Endodermal cell (in vitro differentiated cells): Measurements from ENCODE around the gene PPP1R15A. TPM values are rescaled to one million over a fixed set of nuclear protein-coding genes. Genes with fewer than 3 reads are reported as not detected.
"Not testable (repeated sequence)": the region's sequence is repeated elsewhere in the genome, so short reads cannot be mapped to it uniquely, and the experiment has no call there.

Experiments used
- DNase-seq: peaks from one replicate; pipeline ENCODE4 v3.0.0-alpha.2; 2017
- H3K27ac ChIP-seq: 2 replicates; pipeline ENCODE4 v1.5.1; 2013; ENCODE audit warnings: mild to moderate bottlenecking, low read depth, low read length, moderate library complexity
- H3K27me3 ChIP-seq: 2 replicates; pipeline ENCODE4 v1.6.1; 2013; ENCODE audit warnings: mild to moderate bottlenecking, low read length, moderate library complexity; ENCODE audit not compliant: insufficient read depth, control insufficient read depth, poor library complexity, severe bottlenecking
- H3K36me3 ChIP-seq: 2 replicates; pipeline ENCODE4 v1.7.0; 2013; ENCODE audit warnings: mild to moderate bottlenecking, low read length, moderate library complexity; ENCODE audit not compliant: control insufficient read depth, insufficient read depth
- H3K4me1 ChIP-seq: one replicate; pipeline ENCODE4 v1.7.0; 2013; ENCODE audit warnings: low read length; ENCODE audit not compliant: control insufficient read depth, insufficient read depth
- H3K4me3 ChIP-seq: 2 replicates; pipeline ENCODE4 v1.5.1; 2013; ENCODE audit warnings: mild to moderate bottlenecking, low read length, moderate library complexity
- H3K9ac ChIP-seq: 2 replicates; pipeline ENCODE4 v1.6.1; 2013; ENCODE audit warnings: mild to moderate bottlenecking, low read length, moderate library complexity; ENCODE audit not compliant: poor library complexity, severe bottlenecking; ENCODE audit errors: extremely low read depth
- H3K9me3 ChIP-seq: 2 replicates; pipeline ENCODE4 v1.6.1; 2013; ENCODE audit warnings: mild to moderate bottlenecking, low read length, moderate library complexity; ENCODE audit not compliant: control insufficient read depth
- H3K27ac Mint-ChIP-seq: 2 replicates; pipeline ENCODE4 v1.8.0; 2020; ENCODE audit warnings: mixed read lengths
- H3K27me3 Mint-ChIP-seq: 2 replicates; pipeline ENCODE4 v1.8.0; 2021; ENCODE audit warnings: mild to moderate bottlenecking, mixed read lengths; ENCODE audit not compliant: insufficient read depth
- H3K36me3 Mint-ChIP-seq: 2 replicates; pipeline ENCODE4 v1.8.0; 2020; ENCODE audit warnings: low read depth, mixed read lengths
- H3K4me1 Mint-ChIP-seq: 2 replicates; pipeline ENCODE4 v1.8.0; 2020; ENCODE audit warnings: mixed read lengths
- H3K4me3 Mint-ChIP-seq: 2 replicates; pipeline ENCODE4 v1.8.0; 2020; ENCODE audit warnings: mild to moderate bottlenecking, moderate library complexity, mixed read lengths
- H3K9me3 Mint-ChIP-seq: 2 replicates; pipeline ENCODE4 v1.8.0; 2020; ENCODE audit warnings: mild to moderate bottlenecking, mixed read lengths
- CTCF ChIP-seq: fragments of 200-600 bp; sonication (generic); conservative IDR thresholded peaks from 2 replicates; pipeline ENCODE4 v1.5.0; 2021; ENCODE audit warnings: antibody characterized with exemption, mild to moderate bottlenecking
- WGBS, 2 experiments: methylation state at CpG; one replicate each; pipeline versions ENCODE4 v1.1.5 to v1.1.7; 2013; ENCODE audit warnings: missing lambda C conversion rate in 2 of 2, mixed read lengths in 1 of 2; ENCODE audit not compliant: insufficient coverage in 1 of 2, insufficient read length in 1 of 2; 5-methylcytosine and 5-hydroxymethylcytosine counted together
- total RNA-seq, 2 donors: library from RNA; stranded (reverse); fragmentation: NEBNext Ultra II Directional in 1 of 2; extraction: Animal tissue kit (Norgen Biotek cat#: 25700) in 1 of 2; gene quantifications; 2 replicates in 1 of 2; 3 replicates in 1 of 2; pipeline ENCODE4 v1.2.1, GENCODE V29; 2021

PPP1R15A gene
- total RNA-seq, 2 donors from 2014 or later, result 41.5 to 45.0 TPM

DNA sequence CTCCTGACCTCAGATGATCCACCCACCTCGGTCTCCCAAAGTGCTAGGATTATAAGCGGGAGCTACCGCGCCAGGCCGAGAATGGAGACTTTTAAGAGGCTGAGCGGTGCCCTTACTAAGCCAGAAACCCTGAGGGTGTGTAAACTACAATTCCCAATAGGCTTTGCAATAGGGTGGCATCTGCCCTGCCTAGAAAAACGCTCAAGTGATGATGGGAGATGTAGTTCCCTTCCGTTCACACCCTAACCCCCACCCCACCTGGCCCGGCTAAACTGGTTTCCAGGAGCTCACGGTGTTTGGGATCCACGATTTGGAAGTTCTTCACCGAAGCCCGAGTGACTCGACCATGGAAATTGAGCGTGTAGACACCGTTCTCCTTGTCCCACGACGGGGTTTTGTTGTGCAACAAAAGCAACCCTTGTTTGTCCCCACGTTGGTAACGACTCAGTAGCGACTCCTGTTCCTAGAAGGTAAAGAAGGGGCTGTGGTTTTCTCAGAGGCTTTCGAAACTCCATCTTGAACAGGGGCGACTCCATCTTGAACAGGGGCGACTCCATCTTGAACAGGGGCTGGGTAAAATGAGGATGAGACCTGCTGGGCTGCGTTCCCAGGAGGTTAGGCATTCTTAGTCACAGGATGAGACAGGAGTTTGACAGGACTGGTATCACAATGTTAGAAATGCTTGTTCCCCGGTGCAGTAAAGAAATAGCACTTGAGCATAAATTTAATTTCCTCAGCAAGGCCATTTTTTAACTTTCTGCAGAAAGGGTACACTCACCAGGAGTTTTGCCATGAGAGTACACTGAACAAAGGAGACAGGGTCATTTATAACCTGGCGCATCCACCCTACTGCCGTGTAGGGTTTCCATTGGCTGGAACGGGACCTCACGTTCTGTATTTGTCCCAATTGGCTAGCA is 9.8 kb downstream of the PPP1R15A start:
- TF ChIP-seq CTCF, result no peak
- Mint-ChIP-seq H3K36me3 (peaks cover 18% of the 10 kb centered on the region), H3K9me3 (peaks cover 2% of the 10 kb centered on the region), H3K4me1 (peaks cover 6% of the 10 kb centered on the region), H3K27me3 (no peaks in the 10 kb centered on the region), H3K4me3 (no peak overlapping the region), H3K27ac (no peak overlapping the region)
- H3K36me3 ChIP-seq, result peaks cover 3% of the 10 kb centered on the region
- no peak overlapping the region for H3K4me3 ChIP-seq
- H3K27me3 ChIP-seq, result no peaks in the 10 kb centered on the region
- 86 to 89% methylated on average over 26 to 29 of the region's 30 CpGs for WGBS, 2 experiments
- no peaks in the 10 kb centered on the region for H3K4me1 ChIP-seq
- no peak overlapping the region for H3K27ac ChIP-seq
- DNase-seq, result peak; percentile 83
- peaks cover 8% of the 10 kb centered on the region for H3K9me3 ChIP-seq
- no peak overlapping the region for H3K9ac ChIP-seq

DNA sequence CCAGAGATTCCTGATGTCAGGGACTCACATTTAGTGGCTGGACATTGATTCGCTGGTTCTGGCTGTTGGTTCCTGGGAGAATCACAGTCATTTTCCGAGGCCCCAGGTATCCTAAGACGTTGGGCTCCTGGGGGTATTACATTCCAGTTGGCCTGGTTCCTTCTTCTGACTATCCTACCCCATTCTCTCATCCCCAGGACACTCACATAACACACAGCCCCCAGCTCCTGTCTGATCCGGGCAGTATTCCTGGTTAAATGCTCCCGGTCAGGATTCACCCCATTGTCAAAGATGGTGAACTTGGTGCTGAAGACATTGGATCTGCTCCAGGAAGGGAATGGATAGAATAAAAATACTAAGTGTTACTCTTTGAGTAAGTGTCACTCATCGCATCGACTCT is 11.5 kb downstream of the PPP1R15A start:
- Mint-ChIP-seq H3K4me1 (peaks cover 6% of the 10 kb centered on the region), H3K27ac (no peak overlapping the region), H3K4me3 (no peak overlapping the region), H3K9me3 (peaks cover 2% of the 10 kb centered on the region), H3K36me3 (peaks cover 2% of the 10 kb centered on the region), H3K27me3 (no peaks in the 10 kb centered on the region)
- H3K4me3 ChIP-seq, result no peak overlapping the region
- no peaks in the 10 kb centered on the region for H3K4me1 ChIP-seq
- TF ChIP-seq CTCF, result no peak
- no peaks in the 10 kb centered on the region for H3K36me3 ChIP-seq
- H3K27me3 ChIP-seq, result no peaks in the 10 kb centered on the region
- no peak overlapping the region for H3K9ac ChIP-seq
- H3K9me3 ChIP-seq, result peaks cover 8% of the 10 kb centered on the region
- DNase-seq, result no peak
- 91% methylated on average over 6 to 7 of the region's 7 CpGs for WGBS, 2 experiments
- no peak overlapping the region for H3K27ac ChIP-seq

GRCh38 chr19:48887861-48888612 is 15.8 kb downstream of the PPP1R15A start:
- no peaks in the 10 kb centered on the region for H3K27me3 ChIP-seq
- H3K27ac ChIP-seq, result no peak overlapping the region
- no peaks in the 10 kb centered on the region for H3K9me3 Mint-ChIP-seq
- H3K27me3 Mint-ChIP-seq, result no peaks in the 10 kb centered on the region
- no peak overlapping the region for H3K4me3 Mint-ChIP-seq
- H3K36me3 ChIP-seq, result no peaks in the 10 kb centered on the region
- no peak for TF ChIP-seq CTCF
- H3K4me1 Mint-ChIP-seq, result peaks cover 14% of the 10 kb centered on the region
- 93% methylated on average over 17 to 21 of the region's 21 CpGs for WGBS, 2 experiments
- H3K27ac Mint-ChIP-seq, result no peak overlapping the region
- H3K4me1 ChIP-seq, result no peaks in the 10 kb centered on the region
- no peak overlapping the region for H3K4me3 ChIP-seq
- H3K36me3 Mint-ChIP-seq, result no peaks in the 10 kb centered on the region
- peak; percentile 66 for DNase-seq
- H3K9ac ChIP-seq, result no peak overlapping the region
- no peaks in the 10 kb centered on the region for H3K9me3 ChIP-seq

GRCh38 chr19:48889496-48889895 is 17.3 kb downstream of the PPP1R15A start:
- not testable (repeated sequence) for H3K9me3 Mint-ChIP-seq, H3K36me3 Mint-ChIP-seq, H3K27me3 ChIP-seq, H3K9me3 ChIP-seq, H3K27ac ChIP-seq, DNase-seq, H3K36me3 ChIP-seq, H3K27ac Mint-ChIP-seq, H3K4me1 ChIP-seq, H3K4me3 Mint-ChIP-seq, H3K27me3 Mint-ChIP-seq, H3K4me3 ChIP-seq, H3K9ac ChIP-seq
- WGBS, 2 experiments, result 88% methylated on average over 1 of the region's 3 CpGs; no CpG with 5 or more reads in 1 of the 2 experiments
- peaks cover 14% of the 10 kb centered on the region for H3K4me1 Mint-ChIP-seq
